Left lung (tissue), 10 donors: ENCODE measurements around the gene MARVELD1. TPM values are rescaled to one million over a fixed set of nuclear protein-coding genes. Genes with fewer than 3 reads are reported as not detected.
A peak's percentile ranks its signal among the peaks of the same experiment; 100 is the strongest.

Experiments
- ATAC-seq: fragments of 200-7000 bp; cut with Tn5 transposase; one replicate; pipeline ENCODE4 v1.9.1; 2020; ENCODE audit warnings: moderate library complexity
- DNase-seq, 4 donors: peaks; one replicate each; pipeline ENCODE4 v3.0.0-alpha.2; 2013 to 2020
- H3K27ac ChIP-seq, 2 donors: fragments of 200-600 bp; sonication (generic) in 1 of 2; one replicate each; pipeline versions ENCODE4 v1.5.0 to v1.8.0; 2020 to 2021
- H3K27me3 ChIP-seq, 2 donors: fragments of 200-600 bp; sonication (generic) in 1 of 2; one replicate each; pipeline versions ENCODE4 v1.5.0 to v1.8.0; 2020 to 2021
- H3K36me3 ChIP-seq, 2 donors: fragments of 200-600 bp; sonication (generic) in 1 of 2; one replicate each; pipeline versions ENCODE4 v1.5.0 to v1.8.0; 2020 to 2021
- H3K4me1 ChIP-seq, 2 donors: fragments of 200-600 bp; one replicate each; pipeline ENCODE4 v1.8.0; 2021
- H3K4me3 ChIP-seq, 2 donors: fragments of 200-600 bp; sonication (generic) in 1 of 2; one replicate each; pipeline versions ENCODE4 v1.5.0 to v1.8.0; 2020 to 2021; ENCODE audit warnings: mild to moderate bottlenecking in 1 of 2
- H3K9me3 ChIP-seq, 2 donors: fragments of 200-600 bp; sonication (generic) in 1 of 2; one replicate each; pipeline versions ENCODE4 v1.5.0 to v1.8.0; 2020 to 2021
- intact Hi-C, 2 donors: fragments of 100-400 bp; cut with DNase I; formaldehyde crosslinking; loops; one replicate each; pipeline versions ENCODE4 v1.11.2 to v1.14.2; 2022
- polyA plus RNA-seq, 6 donors: library from polyadenylated mRNA; unstranded; fragments of 120-200 nt; gene quantifications; one replicate each; pipeline ENCODE4 v1.2.1, GENCODE V29; 2013; ENCODE audit not compliant: insufficient read length in 6 of 6
- total RNA-seq, 2 donors: library from RNA; stranded (reverse); fragmentation: NEBNext Ultra II Directional; extraction: Animal tissue kit (Norgen Biotek cat#: 25700); gene quantifications; one replicate each; pipeline ENCODE4 v1.2.1, GENCODE V29; 2021
- TF ChIP-seq, protein P1 (sequence below), 2 donors: fragments of 200-600 bp; sonication (generic) in 1 of 2; IDR thresholded peaks; one replicate each; pipeline versions ENCODE4 v1.5.0 to v1.8.0; 2021; ENCODE audit warnings: antibody characterized with exemption in 2 of 2
- donor health status: DM: no; HTN: yes; CAD: no.
- donor health status: DM: no; HTN: no; CAD: no.

MARVELD1 gene
- total and polyA plus RNA-seq, 8 donors, result 48.1 to 66.9 (median 57.5) TPM

DNA sequence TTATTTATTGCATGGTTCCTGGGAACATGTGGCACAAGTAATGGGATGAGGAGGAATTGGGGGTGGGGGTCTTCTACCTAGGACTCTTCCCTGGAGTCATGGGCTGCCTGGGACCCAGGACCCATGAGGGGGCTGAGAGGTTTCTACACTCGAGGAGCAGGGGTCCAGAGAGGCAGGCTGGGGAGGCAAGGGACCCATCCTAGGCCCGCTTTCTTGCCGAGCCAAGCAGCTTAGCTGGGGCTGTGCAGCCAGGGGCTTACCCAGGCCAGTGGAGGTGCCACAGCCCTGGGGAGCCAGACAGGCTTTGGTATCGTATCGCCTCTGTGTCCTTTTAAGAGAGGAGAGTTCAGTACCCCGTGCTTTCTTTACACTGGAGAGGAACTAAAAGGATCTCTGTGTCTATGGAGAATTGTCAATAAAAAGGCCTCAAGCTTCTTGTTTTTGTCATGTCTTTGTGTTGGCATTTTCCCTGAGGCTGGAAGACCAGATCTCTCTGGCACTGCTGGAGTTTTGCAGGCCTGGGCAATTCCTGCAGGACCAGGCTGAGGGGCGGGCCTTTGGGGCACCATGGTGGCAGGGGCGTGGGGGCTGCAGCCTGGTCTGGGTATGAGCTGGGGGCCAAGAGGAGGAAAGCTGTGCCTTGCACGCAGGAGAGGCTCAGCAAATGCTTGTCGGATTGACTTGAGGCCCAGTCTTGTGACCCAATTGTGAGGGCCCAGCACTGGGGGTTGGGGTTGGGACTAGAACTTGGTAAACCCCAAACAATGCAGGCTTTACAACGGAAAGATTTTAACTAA, 47.1 kb downstream of the MARVELD1 start:
- peaks cover 0 to 71% of the 10 kb centered on the region in 2 donors for H3K36me3 ChIP-seq

DNA sequence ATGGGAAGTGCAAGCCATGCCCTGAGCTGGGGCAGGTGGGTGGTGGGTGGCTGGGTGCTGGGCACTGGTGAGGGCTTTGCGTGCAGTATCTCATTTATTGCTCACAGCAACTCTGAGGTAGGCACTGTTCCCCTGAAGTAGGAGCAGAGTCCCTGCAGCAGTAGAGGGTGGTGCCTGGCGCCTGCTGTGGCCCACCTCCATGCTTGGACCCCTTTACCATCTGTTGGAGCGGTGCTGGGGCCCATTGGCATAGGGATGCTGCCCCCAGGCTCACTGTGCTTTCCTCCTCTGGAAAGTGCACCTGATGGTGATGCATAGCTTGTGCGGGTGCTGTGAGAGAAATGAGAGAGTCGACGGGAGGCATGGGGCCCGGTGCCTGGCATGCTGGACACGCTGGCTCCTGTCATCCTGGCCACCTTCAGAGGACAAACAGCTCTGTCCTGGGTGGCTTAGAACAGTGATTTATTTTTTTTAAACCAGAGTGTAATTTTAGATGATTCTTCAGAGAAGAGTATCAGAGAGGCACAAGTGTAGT, 47.9 kb downstream of the MARVELD1 start:
- Histone ChIP-seq H3K4me3 (no peak overlapping the region), H3K9me3 (no peaks in the 10 kb centered on the region), H3K36me3 (peaks cover 0 to 64% of the 10 kb centered on the region in 2 donors), H3K27ac (no peak overlapping the region), H3K4me1 (no peaks in the 10 kb centered on the region), H3K27me3 (no peaks in the 10 kb centered on the region)
- intact Hi-C loops, result no loop called here
- ATAC-seq (no peak), DNase-seq (peak in 1 of 4 donors; percentile 47)
- TF ChIP-seq, protein P1, sequence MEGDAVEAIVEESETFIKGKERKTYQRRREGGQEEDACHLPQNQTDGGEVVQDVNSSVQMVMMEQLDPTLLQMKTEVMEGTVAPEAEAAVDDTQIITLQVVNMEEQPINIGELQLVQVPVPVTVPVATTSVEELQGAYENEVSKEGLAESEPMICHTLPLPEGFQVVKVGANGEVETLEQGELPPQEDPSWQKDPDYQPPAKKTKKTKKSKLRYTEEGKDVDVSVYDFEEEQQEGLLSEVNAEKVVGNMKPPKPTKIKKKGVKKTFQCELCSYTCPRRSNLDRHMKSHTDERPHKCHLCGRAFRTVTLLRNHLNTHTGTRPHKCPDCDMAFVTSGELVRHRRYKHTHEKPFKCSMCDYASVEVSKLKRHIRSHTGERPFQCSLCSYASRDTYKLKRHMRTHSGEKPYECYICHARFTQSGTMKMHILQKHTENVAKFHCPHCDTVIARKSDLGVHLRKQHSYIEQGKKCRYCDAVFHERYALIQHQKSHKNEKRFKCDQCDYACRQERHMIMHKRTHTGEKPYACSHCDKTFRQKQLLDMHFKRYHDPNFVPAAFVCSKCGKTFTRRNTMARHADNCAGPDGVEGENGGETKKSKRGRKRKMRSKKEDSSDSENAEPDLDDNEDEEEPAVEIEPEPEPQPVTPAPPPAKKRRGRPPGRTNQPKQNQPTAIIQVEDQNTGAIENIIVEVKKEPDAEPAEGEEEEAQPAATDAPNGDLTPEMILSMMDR (IDR thresholded peaks at IDR 0.05), result no peak

More for the DNA sequence above, 47.1 kb downstream of the MARVELD1 start:
- H3K27ac ChIP-seq, result no peak overlapping the region
- H3K4me1 ChIP-seq, result no peaks in the 10 kb centered on the region
- TF ChIP-seq, protein P1 (IDR thresholded peaks at IDR 0.05), result no peak
- DNase-seq, result peak in 1 of 4 donors; percentile 61
- no peaks in the 10 kb centered on the region for H3K9me3 ChIP-seq
- H3K27me3 ChIP-seq, result no peaks in the 10 kb centered on the region
- ATAC-seq, result no peak
- no peak overlapping the region for H3K4me3 ChIP-seq
- intact Hi-C loops, result no loop called here

DNA sequence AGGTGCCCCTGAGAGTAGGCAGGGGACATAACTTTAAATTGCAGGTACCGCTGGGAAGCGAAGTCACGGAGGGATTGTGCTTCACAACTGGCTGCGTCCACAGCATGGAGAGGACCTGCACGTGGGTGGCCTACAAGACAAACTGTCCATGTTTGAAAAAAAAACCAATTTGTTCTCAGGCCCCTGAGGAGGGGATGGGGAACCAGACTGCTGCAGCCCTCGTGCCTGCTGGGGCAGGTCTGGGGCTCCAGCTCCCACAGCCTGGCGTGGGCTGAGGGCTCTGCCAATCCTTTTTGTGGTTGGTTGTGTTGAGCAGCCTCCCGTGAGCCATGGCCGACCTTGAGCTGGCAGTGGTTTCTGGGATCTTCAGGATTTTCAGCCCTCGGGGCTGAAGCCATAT, 48.5 kb downstream of the MARVELD1 start:
- intact Hi-C loops, result no loop called here
- Histone ChIP-seq H3K27ac (no peak overlapping the region), H3K27me3 (no peaks in the 10 kb centered on the region), H3K4me1 (no peaks in the 10 kb centered on the region), H3K4me3 (no peak overlapping the region), H3K9me3 (no peaks in the 10 kb centered on the region), H3K36me3 (peaks cover 0 to 57% of the 10 kb centered on the region in 2 donors)
- TF ChIP-seq, protein P1 (IDR thresholded peaks at IDR 0.05), result no peak
- ATAC-seq (no peak), DNase-seq (peak in 1 of 4 donors; percentile 55)

DNA sequence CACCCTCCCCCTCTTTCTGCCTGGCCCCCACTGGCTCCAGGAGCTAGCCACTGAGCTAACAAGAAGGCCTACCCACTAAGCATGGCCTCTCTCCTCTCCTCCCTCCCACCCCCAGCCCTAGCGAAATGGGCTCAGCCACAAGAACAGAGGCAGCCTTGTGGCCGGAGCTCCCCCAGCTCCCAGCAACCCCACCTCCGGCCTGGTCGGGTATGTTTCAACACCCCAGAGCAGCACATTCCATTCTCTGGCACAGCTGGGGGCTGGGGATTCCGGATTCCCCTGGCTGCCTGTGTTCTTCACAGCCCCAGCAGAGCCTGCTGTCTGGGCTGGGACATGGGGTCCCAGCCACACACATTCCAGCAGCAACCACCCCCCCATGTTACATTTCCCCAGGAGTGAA, 49.3 kb downstream of the MARVELD1 start:
- DNase-seq, result peak in 1 of 4 donors; percentile 56
- Histone ChIP-seq H3K4me3 (no peak overlapping the region), H3K27me3 (no peaks in the 10 kb centered on the region), H3K36me3 (peaks cover 0 to 50% of the 10 kb centered on the region in 2 donors), H3K4me1 (no peaks in the 10 kb centered on the region), H3K9me3 (no peaks in the 10 kb centered on the region), H3K27ac (no peak overlapping the region)
- TF ChIP-seq, protein P1 (IDR thresholded peaks at IDR 0.05), result no peak
- ATAC-seq, result no peak
- intact Hi-C loops, result no loop called here

DNA sequence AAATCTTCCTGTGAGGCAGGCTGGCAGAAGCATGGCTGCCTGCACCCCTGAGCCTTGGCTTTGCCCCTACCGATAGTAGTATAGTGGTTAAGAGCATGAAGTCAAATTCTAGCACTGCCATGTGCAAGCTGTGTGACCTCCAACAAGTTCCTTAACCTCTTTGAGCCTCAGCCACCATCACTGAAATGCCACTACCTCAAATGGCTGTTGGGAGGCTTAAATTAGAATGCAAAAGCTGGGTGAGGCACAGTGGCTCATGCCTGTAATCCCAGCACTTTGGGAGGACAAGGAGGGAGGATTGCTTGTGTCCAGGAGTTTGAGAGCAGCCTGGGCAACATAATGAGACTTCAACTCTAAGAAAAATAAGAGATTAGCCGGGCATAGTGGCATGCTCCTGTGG, 49.9 kb downstream of the MARVELD1 start:
- H3K36me3 ChIP-seq, result peaks cover 0 to 44% of the 10 kb centered on the region in 2 donors
- DNase-seq (peak in 1 of 4 donors; percentile 10), ATAC-seq (no peak)
- H3K4me1 ChIP-seq, result no peaks in the 10 kb centered on the region
- H3K27me3 ChIP-seq, result no peaks in the 10 kb centered on the region
- H3K27ac ChIP-seq, result no peak overlapping the region
- H3K9me3 ChIP-seq, result no peaks in the 10 kb centered on the region
- TF ChIP-seq, protein P1 (IDR thresholded peaks at IDR 0.05), result no peak
- no peak overlapping the region for H3K4me3 ChIP-seq
- intact Hi-C loops, result no loop called here
